ENCODE measurements around the gene AFF3.
"Not testable (repeated sequence)": the region's sequence is repeated elsewhere in the genome, so short reads cannot be mapped to it uniquely, and the experiment has no call there.

AFF3 gene

GRCh38 chr2:99537910-99538485, 604.4 kb downstream of the AFF3 start:
- DNase-seq (ENCODE audit: low spot score): no peak

- no peak for DNase-seq (ENCODE audit: low spot score)
These were observed 618.3 kb downstream of the AFF3 start for GRCh38 chr2:99524056-99524455.

GRCh38 chr2:99522157-99522556, 620.2 kb downstream of the AFF3 start:
- no peak for DNase-seq (ENCODE audit: low spot score)

GRCh38 chr2:99520813-99521212, 621.6 kb downstream of the AFF3 start:
- no peak for DNase-seq (ENCODE audit: low spot score)

- no peak for DNase-seq (ENCODE audit: low spot score)
These were observed 622.2 kb downstream of the AFF3 start for GRCh38 chr2:99520195-99520594.

GRCh38 chr2:99514357-99514756, 628.0 kb downstream of the AFF3 start:
- DNase-seq (ENCODE audit: low spot score): no peak

- no peak for DNase-seq (ENCODE audit: low spot score)
These were observed 630.2 kb downstream of the AFF3 start for GRCh38 chr2:99512181-99512591.

GRCh38 chr2:99509387-99509786, 633.0 kb downstream of the AFF3 start:
- DNase-seq (ENCODE audit: low spot score): no peak

GRCh38 chr2:99507937-99508818, 634.2 kb downstream of the AFF3 start:
- DNase-seq (ENCODE audit: low spot score): no peak

GRCh38 chr2:99504844-99505584, 637.4 kb downstream of the AFF3 start:
- DNase-seq (ENCODE audit: low spot score): no peak

GRCh38 chr2:99503662-99504416, 638.6 kb downstream of the AFF3 start:
- DNase-seq (ENCODE audit: low spot score): not testable (repeated sequence)

GRCh38 chr2:99496021-99496420, 646.4 kb downstream of the AFF3 start:
- DNase-seq (ENCODE audit: low spot score): no peak

Data from AG20443 (cell line).